ENCODE measurements around the gene KRTAP4-2.

DNA sequence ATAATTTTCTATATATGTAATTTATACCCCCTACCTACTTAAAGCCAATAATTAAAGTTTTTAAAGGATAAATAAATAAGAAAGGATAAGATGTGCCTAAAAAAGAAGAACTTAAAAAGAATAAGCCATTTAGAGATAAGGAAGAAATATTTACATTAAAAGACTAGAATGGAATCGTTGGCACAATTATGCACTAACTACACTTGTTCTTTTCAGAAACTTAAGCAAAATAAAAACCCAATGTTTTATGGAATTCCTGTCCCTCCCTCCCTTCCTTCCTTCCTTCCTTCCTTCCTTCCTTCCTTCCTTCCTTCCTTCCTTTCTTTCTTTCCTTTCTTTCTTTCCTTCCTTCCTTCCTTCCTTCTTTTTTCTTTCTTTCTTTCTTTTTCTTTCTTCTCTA, 33.2 kb downstream of the KRTAP4-2 start:
- TF ChIP-seq, protein P1, sequence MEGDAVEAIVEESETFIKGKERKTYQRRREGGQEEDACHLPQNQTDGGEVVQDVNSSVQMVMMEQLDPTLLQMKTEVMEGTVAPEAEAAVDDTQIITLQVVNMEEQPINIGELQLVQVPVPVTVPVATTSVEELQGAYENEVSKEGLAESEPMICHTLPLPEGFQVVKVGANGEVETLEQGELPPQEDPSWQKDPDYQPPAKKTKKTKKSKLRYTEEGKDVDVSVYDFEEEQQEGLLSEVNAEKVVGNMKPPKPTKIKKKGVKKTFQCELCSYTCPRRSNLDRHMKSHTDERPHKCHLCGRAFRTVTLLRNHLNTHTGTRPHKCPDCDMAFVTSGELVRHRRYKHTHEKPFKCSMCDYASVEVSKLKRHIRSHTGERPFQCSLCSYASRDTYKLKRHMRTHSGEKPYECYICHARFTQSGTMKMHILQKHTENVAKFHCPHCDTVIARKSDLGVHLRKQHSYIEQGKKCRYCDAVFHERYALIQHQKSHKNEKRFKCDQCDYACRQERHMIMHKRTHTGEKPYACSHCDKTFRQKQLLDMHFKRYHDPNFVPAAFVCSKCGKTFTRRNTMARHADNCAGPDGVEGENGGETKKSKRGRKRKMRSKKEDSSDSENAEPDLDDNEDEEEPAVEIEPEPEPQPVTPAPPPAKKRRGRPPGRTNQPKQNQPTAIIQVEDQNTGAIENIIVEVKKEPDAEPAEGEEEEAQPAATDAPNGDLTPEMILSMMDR (conservative IDR thresholded peaks at IDR 0.05; ENCODE audit: low read length): no peak
- no peak for TF ChIP-seq EZH2phosphoT487 (IDR thresholded peaks at IDR 0.05; ENCODE audit: borderline replicate concordance, low read depth, low read length)

Measured in OCI-LY7 (cell line).